Activated gamma-delta T cell treated with Interleukin-2 at 50 U/mL for 16 hours (primary cell): ENCODE data around the gene PCDHB13.
"Not testable (repeated sequence)": the region's sequence is repeated elsewhere in the genome, so short reads cannot be mapped to it uniquely, and the experiment has no call there.

Source experiments
- DNase-seq: peaks from one replicate; pipeline ENCODE4 v3.0.0-alpha.2; 2020

PCDHB13 gene

DNA sequence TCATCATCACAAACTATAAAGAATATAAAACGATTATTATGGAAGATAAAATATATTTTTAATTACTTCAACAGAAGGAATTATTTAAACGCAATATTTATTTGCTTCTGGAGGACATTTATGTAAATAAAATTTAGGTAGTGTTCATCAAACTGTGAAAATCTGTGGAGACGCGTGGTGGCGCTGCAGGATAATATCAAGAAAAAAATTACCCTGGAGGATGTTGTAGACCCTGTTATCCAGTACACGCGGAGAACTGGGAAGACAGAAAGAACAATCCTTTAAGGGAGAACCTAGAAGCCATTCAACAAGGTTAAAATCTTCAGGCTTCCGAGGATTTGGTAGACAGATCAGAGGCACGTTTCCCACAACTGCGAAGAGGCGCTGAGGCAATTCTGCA is 5.2 kb upstream of the PCDHB13 start, which contains the start of gene PCDHB12:
PCDHB12 (plus strand) TSS at position 242 of the 400 bp plus-strand sequence. CDS start 189 bp downstream, outside the sequence.
- no peak for DNase-seq

DNA sequence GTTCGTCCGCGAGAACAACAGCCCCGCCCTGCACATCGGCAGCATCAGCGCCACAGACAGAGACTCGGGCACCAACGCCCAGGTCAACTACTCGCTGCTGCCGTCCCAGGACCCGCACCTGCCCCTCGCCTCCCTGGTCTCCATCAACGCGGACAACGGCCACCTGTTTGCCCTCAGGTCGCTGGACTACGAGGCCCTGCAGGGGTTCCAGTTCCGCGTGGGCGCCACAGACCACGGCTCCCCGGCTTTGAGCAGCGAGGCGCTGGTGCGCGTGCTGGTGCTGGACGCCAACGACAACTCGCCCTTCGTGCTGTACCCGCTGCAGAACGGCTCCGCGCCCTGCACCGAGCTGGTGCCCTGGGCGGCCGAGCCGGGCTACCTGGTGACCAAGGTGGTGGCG is 3.4 kb upstream of the PCDHB13 start:
- not testable (repeated sequence) for DNase-seq

GRCh38 chr5:141210849-141211248 is 2.9 kb upstream of the PCDHB13 start:
- DNase-seq: not testable (repeated sequence)

- not testable (repeated sequence) for DNase-seq
Measured at GRCh38 chr5:141214583-141214982, 864 bp downstream of the PCDHB13 start.

GRCh38 chr5:141215504-141215903 is 1.8 kb downstream of the PCDHB13 start:
- not testable (repeated sequence) for DNase-seq

DNA sequence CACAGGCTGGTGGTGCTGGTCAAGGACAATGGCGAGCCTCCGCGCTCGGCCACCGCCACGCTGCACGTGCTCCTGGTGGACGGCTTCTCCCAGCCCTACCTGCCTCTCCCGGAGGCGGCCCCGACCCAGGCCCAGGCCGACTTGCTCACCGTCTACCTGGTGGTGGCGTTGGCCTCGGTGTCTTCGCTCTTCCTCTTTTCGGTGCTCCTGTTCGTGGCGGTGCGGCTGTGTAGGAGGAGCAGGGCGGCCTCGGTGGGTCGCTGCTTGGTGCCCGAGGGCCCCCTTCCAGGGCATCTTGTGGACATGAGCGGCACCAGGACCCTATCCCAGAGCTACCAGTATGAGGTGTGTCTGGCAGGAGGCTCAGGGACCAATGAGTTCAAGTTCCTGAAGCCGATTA is 2.3 kb downstream of the PCDHB13 start:
- not testable (repeated sequence) for DNase-seq

DNA sequence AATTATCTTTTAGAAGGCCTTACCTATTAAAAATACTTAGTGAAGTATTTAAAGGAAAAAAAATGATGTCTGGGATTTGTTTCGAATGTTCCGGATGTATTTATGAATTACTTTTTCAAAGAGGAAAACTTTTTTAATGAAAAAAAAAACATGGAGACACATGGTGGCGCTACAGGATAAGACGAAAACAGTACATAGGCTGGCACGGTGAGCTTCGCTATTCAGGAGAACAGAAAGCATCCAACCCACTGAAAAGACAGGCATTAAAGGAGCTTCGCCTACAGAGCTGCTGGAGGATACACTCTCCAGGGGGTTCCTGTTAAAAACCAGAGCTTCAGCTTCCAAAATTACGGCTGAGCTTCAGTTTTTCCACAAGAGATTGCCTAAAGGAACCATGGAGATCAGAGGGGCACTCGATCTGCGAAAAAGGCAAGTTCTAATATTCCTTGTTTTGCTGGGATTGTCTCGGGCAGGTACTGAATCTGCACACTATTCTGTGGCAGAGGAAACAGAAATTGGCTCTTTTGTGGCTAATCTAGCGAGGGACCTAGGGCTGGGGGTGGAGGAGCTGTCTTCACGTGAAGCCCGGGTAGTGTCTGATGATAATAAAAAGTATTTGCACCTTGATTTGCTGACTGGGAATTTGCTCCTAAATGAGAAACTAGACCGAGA is 9.5 kb downstream of the PCDHB13 start, which contains the start of gene PCDHB14:
PCDHB14 (plus strand) TSS at position 232 of the 672 bp plus-strand sequence; CDS start at position 395, 163 bp downstream.
- DNase-seq: no peak

DNA sequence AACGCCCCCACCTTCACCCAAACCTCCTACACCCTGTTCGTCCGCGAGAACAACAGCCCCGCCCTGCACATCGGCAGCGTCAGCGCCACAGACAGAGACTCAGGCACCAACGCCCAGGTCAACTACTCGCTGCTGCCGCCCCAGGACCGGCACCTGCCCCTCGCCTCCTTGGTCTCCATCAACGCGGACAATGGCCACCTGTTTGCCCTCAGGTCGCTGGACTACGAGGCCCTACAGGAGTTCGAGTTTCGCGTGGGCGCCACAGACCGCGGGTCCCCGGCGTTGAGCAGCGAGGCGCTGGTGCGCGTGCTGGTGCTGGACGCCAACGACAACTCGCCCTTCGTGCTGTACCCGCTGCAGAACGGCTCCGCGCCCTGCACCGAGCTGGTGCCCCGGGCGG is 11.1 kb downstream of the PCDHB13 start:
- DNase-seq: not testable (repeated sequence)

- not testable (repeated sequence) for DNase-seq
Measured at GRCh38 chr5:141225421-141225820, 11.7 kb downstream of the PCDHB13 start.

GRCh38 chr5:141234109-141234667 is 20.5 kb downstream of the PCDHB13 start:
- DNase-seq: no peak

DNA sequence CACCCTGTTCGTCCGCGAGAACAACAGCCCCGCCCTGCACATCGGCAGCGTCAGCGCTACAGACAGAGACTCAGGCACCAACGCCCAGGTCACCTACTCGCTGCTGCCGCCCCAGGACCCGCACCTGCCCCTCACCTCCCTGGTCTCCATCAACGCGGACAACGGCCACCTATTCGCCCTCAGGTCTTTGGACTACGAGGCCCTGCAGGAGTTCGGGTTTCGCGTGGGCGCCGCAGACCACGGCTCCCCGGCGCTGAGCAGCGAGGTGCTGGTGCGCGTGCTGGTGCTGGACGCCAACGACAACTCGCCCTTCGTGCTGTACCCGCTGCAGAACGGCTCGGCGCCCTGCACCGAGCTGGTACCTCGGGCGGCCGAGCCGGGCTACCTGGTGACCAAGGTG is 22.2 kb downstream of the PCDHB13 start:
- DNase-seq: not testable (repeated sequence)

DNA sequence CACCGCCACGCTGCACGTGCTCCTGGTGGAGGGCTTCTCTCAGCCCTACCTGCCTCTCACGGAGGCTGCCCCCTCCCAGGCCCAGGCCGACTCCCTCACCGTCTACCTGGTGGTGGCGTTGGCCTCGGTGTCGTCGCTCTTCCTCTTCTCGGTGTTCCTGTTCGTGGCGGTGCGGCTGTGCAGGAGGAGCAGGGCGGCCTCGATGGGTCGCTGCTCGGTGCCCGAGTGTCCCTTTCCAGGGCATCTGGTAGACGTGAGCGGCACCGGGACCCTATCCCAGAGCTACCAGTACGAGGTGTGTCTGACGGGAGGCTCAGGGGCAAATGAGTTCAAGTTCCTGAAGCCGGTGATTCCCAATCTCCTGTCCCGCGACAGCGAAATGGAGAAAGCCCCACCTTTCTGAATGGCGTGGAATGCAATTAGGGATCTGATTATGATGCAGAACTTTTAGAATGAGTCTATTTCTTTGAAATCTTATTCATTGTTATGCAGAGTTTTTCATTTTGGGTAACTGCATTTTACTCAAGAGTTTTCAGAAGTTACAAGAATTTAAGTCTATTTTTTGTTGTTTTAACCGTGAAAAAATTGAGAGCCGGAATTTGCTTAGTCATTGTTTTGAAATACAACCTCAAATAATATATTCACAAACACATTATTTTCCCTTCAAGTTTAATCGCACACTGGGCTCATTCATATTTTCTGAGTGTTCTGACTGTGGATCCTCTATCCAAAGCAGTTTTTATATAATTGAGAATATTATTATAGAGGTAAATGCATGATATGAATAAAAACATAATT is 23.0 kb downstream of the PCDHB13 start:
- DNase-seq: no peak

GRCh38 chr5:141241496-141241895 is 27.8 kb downstream of the PCDHB13 start:
- DNase-seq: no peak

DNA sequence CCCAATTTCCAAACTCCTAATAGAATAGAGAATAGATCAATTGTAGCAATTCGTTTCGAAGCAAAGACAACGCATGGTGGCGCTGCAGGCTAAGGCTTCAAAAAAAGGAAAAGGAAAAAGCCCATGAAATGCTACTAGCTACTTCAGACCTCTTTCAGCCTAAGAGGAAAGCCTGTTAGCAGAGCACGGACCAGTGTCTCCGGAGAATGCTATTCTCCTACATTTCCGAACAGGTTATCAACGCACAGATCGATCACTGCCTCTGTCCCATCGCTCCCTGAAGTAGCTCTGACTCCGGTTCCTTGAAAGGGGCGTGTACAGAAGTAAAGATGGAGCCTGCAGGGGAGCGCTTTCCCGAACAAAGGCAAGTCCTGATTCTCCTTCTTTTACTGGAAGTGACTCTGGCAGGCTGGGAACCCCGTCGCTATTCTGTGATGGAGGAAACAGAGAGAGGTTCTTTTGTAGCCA is 31.6 kb downstream of the PCDHB13 start, which contains the start of gene PCDHB15:
PCDHB15 (plus strand) TSS at position 146 of the 468 bp plus-strand sequence; CDS start at position 330, 184 bp downstream.
- no peak for DNase-seq

- not testable (repeated sequence) for DNase-seq
Measured at GRCh38 chr5:141246971-141247370, 33.3 kb downstream of the PCDHB13 start.

- DNase-seq: not testable (repeated sequence)
Measured at GRCh38 chr5:141247434-141247833, 33.7 kb downstream of the PCDHB13 start.

GRCh38 chr5:141250576-141250975 is 36.9 kb downstream of the PCDHB13 start:
- DNase-seq: no peak

DNA sequence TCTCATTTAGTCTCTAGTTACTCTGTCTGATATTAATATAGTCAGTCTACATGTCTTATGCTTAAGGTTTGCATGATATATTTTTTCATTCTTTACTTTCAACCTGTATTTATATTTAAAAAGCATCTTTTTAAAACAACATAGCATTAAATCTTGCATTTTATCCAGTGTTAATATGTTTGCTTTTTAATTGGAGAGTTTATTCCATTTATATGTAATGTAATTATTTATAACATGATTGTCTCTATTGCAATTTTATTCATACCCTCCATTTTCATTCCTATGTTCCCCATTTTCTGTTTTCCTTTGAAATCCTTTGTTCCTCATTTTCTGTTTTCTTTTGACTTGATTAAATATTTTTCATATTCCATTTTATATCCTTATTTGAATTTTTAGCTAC is 44.7 kb downstream of the PCDHB13 start:
- DNase-seq: no peak

DNA sequence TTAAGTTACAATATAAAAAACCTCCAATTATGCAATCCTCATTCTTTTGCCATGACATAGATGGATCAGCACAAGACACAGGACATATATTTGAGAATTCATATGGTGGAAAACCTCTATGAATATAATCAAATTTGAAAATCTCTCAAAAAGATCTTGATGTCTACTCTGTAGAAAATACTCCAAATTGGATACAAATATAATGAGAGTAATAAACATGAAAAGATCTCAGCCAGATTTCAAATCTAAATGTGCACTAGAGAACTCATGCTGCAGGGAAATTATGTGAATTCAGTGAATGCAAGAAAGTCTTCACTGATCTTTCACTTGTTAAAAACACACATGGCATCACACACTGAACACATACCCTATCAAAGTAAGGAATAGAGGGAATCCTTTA is 45.2 kb downstream of the PCDHB13 start:
- no peak for DNase-seq

DNA sequence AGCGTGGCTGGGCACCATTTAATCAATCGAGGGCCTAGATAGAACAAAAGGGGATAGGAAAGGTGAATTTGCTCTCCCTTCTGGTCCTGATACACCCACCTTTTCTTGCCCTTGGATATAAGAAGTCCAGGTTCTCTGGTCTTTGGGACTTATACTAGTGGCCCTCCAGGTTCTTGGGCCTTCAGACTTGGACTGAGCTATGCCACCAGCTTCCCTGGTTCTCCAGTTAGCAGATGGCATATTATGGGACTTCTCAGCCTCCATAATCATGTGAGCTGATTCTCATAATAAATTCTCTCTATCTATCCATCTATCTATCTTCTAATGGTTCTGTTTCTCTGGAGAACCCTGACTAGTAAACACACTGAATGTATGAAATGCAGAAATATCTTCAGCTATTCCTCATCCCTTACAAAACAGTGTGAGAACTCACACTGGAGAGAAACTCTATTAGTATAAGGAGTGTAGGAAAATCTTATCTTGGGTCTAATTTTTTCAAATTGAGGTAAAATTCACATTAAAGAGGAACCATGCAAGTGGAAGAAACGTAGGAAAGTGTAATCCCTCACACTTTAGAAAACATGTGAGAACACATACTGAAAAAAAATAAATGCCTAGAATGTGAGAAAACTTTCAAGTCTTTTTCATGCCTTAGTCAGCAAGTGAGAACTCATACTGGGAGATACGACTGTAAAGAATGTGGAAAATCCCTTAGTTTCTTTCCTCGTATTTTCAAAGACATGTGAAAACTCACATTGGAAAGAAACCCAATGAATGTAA is 46.9 kb downstream of the PCDHB13 start:
- no peak for DNase-seq

- no peak for DNase-seq
Measured at GRCh38 chr5:141261238-141261546, 47.5 kb downstream of the PCDHB13 start.
